Vagina (tissue), 2 donors: ENCODE results near the gene GANC. TPM values are rescaled to one million over a fixed set of nuclear protein-coding genes. Genes with fewer than 3 reads are reported as not detected.

Experiments used
- DNase-seq, 2 donors: peaks; one replicate each; pipeline ENCODE4 v3.0.0-alpha.2; 2017; ENCODE audit errors: extremely low spot score in 2 of 2
- H3K27ac ChIP-seq: fragments of 200-600 bp; sonication (generic); one replicate; pipeline ENCODE4 v1.5.1; 2019
- H3K27me3 ChIP-seq: fragments of 200-600 bp; sonication (generic); one replicate; pipeline ENCODE4 v1.5.1; 2019
- H3K36me3 ChIP-seq, 2 donors: fragments of 200-600 bp; sonication (generic); one replicate each; pipeline ENCODE4 v1.5.1; 2017 to 2019
- H3K4me1 ChIP-seq: fragments of 200-600 bp; sonication (generic); one replicate; pipeline ENCODE4 v1.5.1; 2019
- H3K4me3 ChIP-seq, 2 donors: fragments of 200-600 bp; sonication (generic); 1 replicate in 1 of 2; 2 replicates in 1 of 2; pipeline ENCODE4 v1.5.1; 2016 to 2019
- H3K9me3 ChIP-seq: fragments of 200-600 bp; sonication (generic); one replicate; pipeline ENCODE4 v1.5.1; 2019
- POLR2A ChIP-seq, 2 donors: fragments of 450-650 bp; IDR thresholded peaks; one replicate each; pipeline ENCODE4 v1.6.1; 2017; ENCODE audit warnings: antibody characterized with exemption in 2 of 2, mild to moderate bottlenecking in 2 of 2, moderate library complexity in 2 of 2
- POLR2AphosphoS5 ChIP-seq, 2 donors: sonication (generic); formaldehyde crosslinking; IDR thresholded peaks; one replicate each; pipeline ENCODE4 v1.9.0; 2017; ENCODE audit warnings: antibody characterized with exemption in 2 of 2, mild to moderate bottlenecking in 2 of 2, low read depth in 1 of 2; ENCODE audit not compliant: insufficient read depth in 1 of 2
- intact Hi-C: fragments of 100-400 bp; cut with DNase I; formaldehyde crosslinking; loops from one replicate; pipeline ENCODE4 v1.15.1; 2023
- total RNA-seq: library from RNA; depleted of rRNA; stranded (reverse); fragments of >200 nt; gene quantifications from one replicate; pipeline ENCODE4 v1.2.3, GENCODE V29; 2016
- TF ChIP-seq, protein P1 (sequence below), 3 experiments: fragments of 450-650 bp in 2 of 3; fragments of 200-600 bp in 1 of 3; sonication (generic) in 1 of 3; IDR thresholded peaks; one replicate each; pipeline ENCODE4 v1.5.1; 2017 to 2019; ENCODE audit warnings: antibody characterized with exemption in 3 of 3, mild to moderate bottlenecking in 2 of 3, moderate library complexity in 2 of 3

Gene GANC
- total RNA-seq, 1 donor from 2014 or later, result 23.1 TPM

DNA sequence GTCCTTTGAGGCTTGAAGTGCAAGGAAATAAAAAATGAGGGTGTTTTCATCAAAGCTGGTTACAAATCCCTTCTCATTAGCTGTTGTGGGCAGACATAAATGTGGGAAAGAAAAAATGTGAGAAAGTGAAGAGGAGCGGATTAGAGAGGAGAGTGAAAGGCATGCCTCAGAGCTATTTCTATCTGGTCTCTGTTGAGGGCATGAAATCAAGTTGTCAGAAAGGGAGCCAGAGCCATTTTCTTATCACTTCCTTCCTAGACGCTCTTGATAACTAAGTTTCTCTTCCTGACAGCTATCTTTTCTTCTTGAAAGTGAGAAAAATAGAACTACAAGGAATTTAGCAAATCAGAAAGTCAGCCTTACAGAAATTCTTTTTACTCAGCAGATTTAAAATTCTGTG lies 65.5 kb downstream of the GANC start:
- H3K27me3 ChIP-seq, result no peaks in the 10 kb centered on the region
- TF ChIP-seq, protein P1, sequence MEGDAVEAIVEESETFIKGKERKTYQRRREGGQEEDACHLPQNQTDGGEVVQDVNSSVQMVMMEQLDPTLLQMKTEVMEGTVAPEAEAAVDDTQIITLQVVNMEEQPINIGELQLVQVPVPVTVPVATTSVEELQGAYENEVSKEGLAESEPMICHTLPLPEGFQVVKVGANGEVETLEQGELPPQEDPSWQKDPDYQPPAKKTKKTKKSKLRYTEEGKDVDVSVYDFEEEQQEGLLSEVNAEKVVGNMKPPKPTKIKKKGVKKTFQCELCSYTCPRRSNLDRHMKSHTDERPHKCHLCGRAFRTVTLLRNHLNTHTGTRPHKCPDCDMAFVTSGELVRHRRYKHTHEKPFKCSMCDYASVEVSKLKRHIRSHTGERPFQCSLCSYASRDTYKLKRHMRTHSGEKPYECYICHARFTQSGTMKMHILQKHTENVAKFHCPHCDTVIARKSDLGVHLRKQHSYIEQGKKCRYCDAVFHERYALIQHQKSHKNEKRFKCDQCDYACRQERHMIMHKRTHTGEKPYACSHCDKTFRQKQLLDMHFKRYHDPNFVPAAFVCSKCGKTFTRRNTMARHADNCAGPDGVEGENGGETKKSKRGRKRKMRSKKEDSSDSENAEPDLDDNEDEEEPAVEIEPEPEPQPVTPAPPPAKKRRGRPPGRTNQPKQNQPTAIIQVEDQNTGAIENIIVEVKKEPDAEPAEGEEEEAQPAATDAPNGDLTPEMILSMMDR (IDR thresholded peaks at IDR 0.05), result no peak
- TF ChIP-seq POLR2AphosphoS5 (IDR thresholded peaks at IDR 0.05; ENCODE audit: insufficient read depth in 1 of 2, low read depth in 1 of 2) (no peak), POLR2A (IDR thresholded peaks at IDR 0.05) (no peak)
- DNase-seq, result no peak
- H3K36me3 ChIP-seq, result peaks cover 0 to 14% of the 10 kb centered on the region in 2 donors
- no peak overlapping the region for H3K4me3 ChIP-seq
- no peaks in the 10 kb centered on the region for H3K9me3 ChIP-seq
- intact Hi-C loops, result no loop called here
- H3K27ac ChIP-seq, result no peak overlapping the region
- H3K4me1 ChIP-seq, result no peaks in the 10 kb centered on the region

GRCh38 chr15:42343596-42344232 lies 70.7 kb downstream of the GANC start:
- no peak for DNase-seq
- Histone ChIP-seq H3K4me1 (no peaks in the 10 kb centered on the region), H3K36me3 (peaks cover 0 to 21% of the 10 kb centered on the region in 2 donors), H3K4me3 (no peak overlapping the region), H3K27ac (no peak overlapping the region), H3K9me3 (no peaks in the 10 kb centered on the region), H3K27me3 (no peaks in the 10 kb centered on the region)
- TF ChIP-seq POLR2A (IDR thresholded peaks at IDR 0.05) (no peak), POLR2AphosphoS5 (IDR thresholded peaks at IDR 0.05; ENCODE audit: insufficient read depth in 1 of 2, low read depth in 1 of 2) (no peak)
- TF ChIP-seq, protein P1 (IDR thresholded peaks at IDR 0.05), result no peak
- intact Hi-C loops, result no loop called here

DNA sequence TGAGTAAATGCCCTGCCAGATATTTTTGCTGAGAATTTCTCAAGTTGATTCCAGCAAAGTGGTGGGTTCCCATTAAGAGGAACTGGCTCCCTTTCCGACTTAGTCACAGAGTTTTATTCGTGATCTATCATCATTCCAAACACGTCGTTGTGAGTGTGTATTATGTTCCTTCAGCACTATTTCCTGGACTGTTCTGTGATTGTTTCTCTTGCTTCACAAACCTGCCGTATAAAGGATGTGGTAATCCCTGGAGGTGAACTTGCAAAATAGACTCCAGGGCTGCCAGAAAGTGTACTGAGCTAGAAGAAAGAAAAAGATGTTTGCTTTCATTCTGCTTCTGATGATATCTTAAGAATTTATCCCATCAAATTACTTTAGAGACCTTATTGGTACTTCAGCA lies 71.8 kb downstream of the GANC start:
- intact Hi-C loops, result no loop called here
- no peak overlapping the region for H3K4me3 ChIP-seq
- H3K27me3 ChIP-seq, result no peaks in the 10 kb centered on the region
- H3K27ac ChIP-seq, result no peak overlapping the region
- DNase-seq, result no peak
- no peaks in the 10 kb centered on the region for H3K4me1 ChIP-seq
- TF ChIP-seq POLR2AphosphoS5 (IDR thresholded peaks at IDR 0.05; ENCODE audit: insufficient read depth in 1 of 2, low read depth in 1 of 2) (no peak), POLR2A (IDR thresholded peaks at IDR 0.05) (no peak)
- TF ChIP-seq, protein P1 (IDR thresholded peaks at IDR 0.05), result no peak
- peaks cover 0 to 21% of the 10 kb centered on the region in 2 donors for H3K36me3 ChIP-seq
- no peaks in the 10 kb centered on the region for H3K9me3 ChIP-seq

- peaks cover 0 to 21% of the 10 kb centered on the region in 2 donors for H3K36me3 ChIP-seq
- intact Hi-C loops, result no loop called here
- no peak overlapping the region for H3K4me3 ChIP-seq
- no peaks in the 10 kb centered on the region for H3K9me3 ChIP-seq
- H3K27ac ChIP-seq, result no peak overlapping the region
- H3K4me1 ChIP-seq, result no peaks in the 10 kb centered on the region
- H3K27me3 ChIP-seq, result no peaks in the 10 kb centered on the region
- TF ChIP-seq, protein P1 (IDR thresholded peaks at IDR 0.05), result no peak
- no peak for TF ChIP-seq POLR2A (IDR thresholded peaks at IDR 0.05)
- TF ChIP-seq POLR2AphosphoS5 (IDR thresholded peaks at IDR 0.05; ENCODE audit: insufficient read depth in 1 of 2, low read depth in 1 of 2), result no peak
- DNase-seq, result no peak
Measured at GRCh38 chr15:42345504-42345903, 72.5 kb downstream of the GANC start.

GRCh38 chr15:42348083-42348482 lies 75.1 kb downstream of the GANC start:
- intact Hi-C loops, result no loop called here
- TF ChIP-seq, protein P1 (IDR thresholded peaks at IDR 0.05), result no peak
- TF ChIP-seq POLR2A (IDR thresholded peaks at IDR 0.05), result no peak
- DNase-seq, result no peak
- Histone ChIP-seq H3K4me1 (no peaks in the 10 kb centered on the region), H3K27me3 (no peaks in the 10 kb centered on the region), H3K4me3 (no peak overlapping the region), H3K9me3 (no peaks in the 10 kb centered on the region), H3K36me3 (peaks cover 0 to 34% of the 10 kb centered on the region in 2 donors), H3K27ac (no peak overlapping the region)
